PC-3 (cell line): ENCODE data around the gene DCHS1. TPM values are rescaled to one million over a fixed set of nuclear protein-coding genes. Genes with fewer than 3 reads are reported as not detected.
A peak's percentile ranks its signal among the peaks of the same experiment; 100 is the strongest.

Experiments used
- ATAC-seq: fragments of 200-7000 bp; cut with Tn5 transposase; 2 replicates; pipeline ENCODE4 v1.9.1; 2020; ENCODE audit warnings: mild to moderate bottlenecking, moderate library complexity
- BruUV-seq: library from RNA; stranded (reverse); fragments of 400-500 nt; replicated peaks from 2 replicates; lab custom pipeline; 2021; lab: Mats Ljungman, UMichigan
- CTCF ChIA-PET: fragments of 300-600 bp; sonication (Branson Sonifier 250); formaldehyde crosslinking; loops from one replicate; lab custom pipeline; 2022; ENCODE audit warnings: antibody characterized with exemption; lab: Charles Lee
- POLR2A ChIA-PET: fragments of 300-600 bp; sonication (Branson Sonifier 250); formaldehyde crosslinking; loops from one replicate; lab custom pipeline; 2022; ENCODE audit warnings: antibody characterized with exemption; ENCODE audit not compliant: unreplicated experiment; lab: Charles Lee
- DNase-seq: peaks from one replicate; pipeline ENCODE4 v3.0.0-alpha.2; 2015
- H2AFZ ChIP-seq: fragments of 300-600 bp; sonication (generic); 2 replicates; pipeline ENCODE4 v1.6.0; 2016; ENCODE audit warnings: antibody characterized with exemption, low read length
- H3F3A ChIP-seq: fragments of 300-600 bp; sonication (generic); one replicate; pipeline ENCODE4 v1.6.0; 2017; ENCODE audit warnings: antibody characterized with exemption, low read length, control low read depth, mild to moderate bottlenecking; ENCODE audit not compliant: unreplicated experiment
- H3K27ac ChIP-seq: fragments of 300-600 bp; sonication (generic); 2 replicates; pipeline ENCODE4 v1.5.1; 2016; ENCODE audit warnings: mild to moderate bottlenecking, low read length
- H3K27me3 ChIP-seq: fragments of 300-600 bp; sonication (generic); 2 replicates; pipeline ENCODE4 v1.6.1; 2016; ENCODE audit warnings: low read length, mixed read lengths
- H3K36me3 ChIP-seq: fragments of 300-600 bp; sonication (generic); 2 replicates; pipeline ENCODE4 v1.6.1; 2016; ENCODE audit warnings: low read depth, mixed run types, low read length, mixed read lengths
- H3K4me1 ChIP-seq: fragments of 300-600 bp; sonication (generic); 2 replicates; pipeline ENCODE4 v1.5.1; 2016; ENCODE audit warnings: low read length; ENCODE audit not compliant: insufficient read depth
- H3K4me2 ChIP-seq: fragments of 300-600 bp; sonication (generic); 2 replicates; pipeline ENCODE4 v1.6.0; 2016; ENCODE audit warnings: low read length
- H3K4me3 ChIP-seq: fragments of 300-600 bp; sonication (generic); 2 replicates; pipeline ENCODE4 v1.5.1; 2016; ENCODE audit warnings: mild to moderate bottlenecking, low read length, mixed read lengths
- H3K79me2 ChIP-seq: fragments of 300-600 bp; sonication (generic); 2 replicates; pipeline ENCODE4 v1.6.1; 2017; ENCODE audit warnings: low read length, mixed read lengths
- H3K9ac ChIP-seq: fragments of 300-600 bp; sonication (generic); 2 replicates; pipeline ENCODE4 v1.6.0; 2016; ENCODE audit warnings: mild to moderate bottlenecking, low read length
- H3K9me2 ChIP-seq: fragments of 300-600 bp; sonication (generic); replicated peaks from 2 replicates; pipeline ENCODE4 v1.6.1; 2016; ENCODE audit warnings: mixed run types, low read length, mixed read lengths
- H3K9me3 ChIP-seq: fragments of 300-600 bp; sonication (generic); 2 replicates; pipeline ENCODE4 v1.6.1; 2016; ENCODE audit warnings: low read length, mixed read lengths
- H4K20me1 ChIP-seq: fragments of 300-600 bp; sonication (generic); 2 replicates; pipeline ENCODE4 v1.6.1; 2016; ENCODE audit warnings: low read length, mixed read lengths
- CTCF ChIP-seq: fragments of 300-600 bp; sonication (generic); conservative IDR thresholded peaks from 2 replicates; pipeline ENCODE4 v1.5.1; 2017; ENCODE audit warnings: antibody characterized with exemption, low read depth, mild to moderate bottlenecking, low read length
- EZH2 ChIP-seq: fragments of 300-600 bp; sonication (generic); IDR thresholded peaks from one replicate; pipeline ENCODE4 v1.6.1; 2017; ENCODE audit warnings: antibody characterized with exemption, mild to moderate bottlenecking, low read length; ENCODE audit not compliant: unreplicated experiment
- EZH2phosphoT487 ChIP-seq: fragments of 300-600 bp; sonication (generic); IDR thresholded peaks from 2 replicates; pipeline ENCODE4 v1.6.1; 2018; ENCODE audit warnings: mild to moderate bottlenecking, antibody characterized with exemption, low read length, borderline replicate concordance
- intact Hi-C: fragments of 100-400 bp; cut with micrococcal nuclease; formaldehyde crosslinking; loops from 2 replicates; pipeline ENCODE4 v1.9.0; 2023
- total RNA-seq: library from RNA; depleted of rRNA; stranded (reverse); fragments of >200 nt; gene quantifications from 2 replicates; pipeline ENCODE4 v1.2.3, GENCODE V29; 2014

DCHS1 gene
- total RNA-seq, 1 experiment from 2014 or later: under 0.01 TPM

- H3K4me2 ChIP-seq: no peak overlapping the region
- no peaks in the 10 kb centered on the region for H3K9me2 ChIP-seq
- H3K79me2 ChIP-seq: no peaks in the 10 kb centered on the region
- H4K20me1 ChIP-seq: no peaks in the 10 kb centered on the region
- BruUV-seq: no TSS peak
- intact Hi-C loops: no loop called here
- POLR2A ChIA-PET: no interaction called here
- TF ChIP-seq CTCF (no peak), EZH2 (no peak), EZH2phosphoT487 (no peak)
- no peaks in the 10 kb centered on the region for H3K36me3 ChIP-seq
- no peak overlapping the region for H2AFZ ChIP-seq
- H3K9me3 ChIP-seq: no peaks in the 10 kb centered on the region
- H3K4me1 ChIP-seq: peaks cover 15% of the 10 kb centered on the region
- CTCF ChIA-PET: interaction anchor here (0.7 kb wide), 1 partner anchor 14 kb away, joined by 3 read pairs; no protein-coding TSS in a partner anchor
- ATAC-seq (peak; percentile 61), DNase-seq (no peak)
- H3K27me3 ChIP-seq: 0 out of 2 replicates have a peak, but pooled peaks cover 3% of the 10 kb centered on the region
- H3K9ac ChIP-seq: no peak overlapping the region
- peaks cover 3% of the 10 kb centered on the region for H3F3A ChIP-seq
- H3K4me3 ChIP-seq: no peak overlapping the region
- no peak overlapping the region for H3K27ac ChIP-seq
Measured at GRCh38 chr11:6695377-6695776, 39.8 kb upstream of the DCHS1 start.

- no TSS peak for BruUV-seq
- H3K4me1 ChIP-seq: peaks cover 15% of the 10 kb centered on the region
- no peak overlapping the region for H2AFZ ChIP-seq
- no peak for ATAC-seq
- no peaks in the 10 kb centered on the region for H4K20me1 ChIP-seq
- H3K4me2 ChIP-seq: no peak overlapping the region
- POLR2A ChIA-PET: interaction anchor here (0.6 to 0.9 kb wide), 2 partner anchors 11 to 213 kb away, joined by 3 to 5 read pairs; partner anchors contain the start of genes ARFIP2, MRPL17 and TIMM10B
- no peaks in the 10 kb centered on the region for H3K9me2 ChIP-seq
- H3K9ac ChIP-seq: no peak overlapping the region
- TF ChIP-seq EZH2phosphoT487: no peak
- no peak for TF ChIP-seq CTCF
- no peak for TF ChIP-seq EZH2
- no peaks in the 10 kb centered on the region for H3K79me2 ChIP-seq
- intact Hi-C loops: no loop called here
- no peaks in the 10 kb centered on the region for H3K9me3 ChIP-seq
- no peak overlapping the region for H3K4me3 ChIP-seq
- no peak overlapping the region for H3K27ac ChIP-seq
- H3K27me3 ChIP-seq: no peaks in the 10 kb centered on the region
- peaks cover 3% of the 10 kb centered on the region for H3F3A ChIP-seq
- no peaks in the 10 kb centered on the region for H3K36me3 ChIP-seq
- DNase-seq: no peak
- CTCF ChIA-PET: interaction anchor here (0.7 to 1.0 kb wide), 2 partner anchors 8 to 11 kb away, joined by 4 read pairs; partner anchors contain the start of gene MRPL17
Measured at GRCh38 chr11:6694229-6694535, 38.6 kb upstream of the DCHS1 start.
